Prostate gland (tissue), 2 donors: Measurements from ENCODE around the gene AK4. TPM values are rescaled to one million over a fixed set of nuclear protein-coding genes. Genes with fewer than 3 reads are reported as not detected.

Experiments used
- DNase-seq: peaks from one replicate; pipeline ENCODE4 v3.0.0-alpha.2; 2019; ENCODE audit warnings: low spot score
- H3K27ac ChIP-seq, 2 donors: fragments of 200-600 bp; sonication (generic); 2 replicates each; pipeline ENCODE4 v1.5.1; 2017 to 2019
- H3K27me3 ChIP-seq: fragments of 200-600 bp; sonication (generic); replicated peaks from 2 replicates; pipeline ENCODE4 v1.5.1; 2019; ENCODE audit not compliant: insufficient read depth
- H3K36me3 ChIP-seq, 2 donors: fragments of 200-600 bp; sonication (generic); 1 replicate in 1 of 2; 2 replicates in 1 of 2; pipeline versions ENCODE4 v1.5.1 to v1.8.1; 2017 to 2019
- H3K4me1 ChIP-seq: fragments of 200-600 bp; sonication (generic); replicated peaks from 2 replicates; pipeline ENCODE4 v1.5.1; 2019
- H3K4me3 ChIP-seq, 2 donors: fragments of 200-600 bp; sonication (generic); 2 replicates each; pipeline ENCODE4 v1.5.1; 2017 to 2019
- H3K9me3 ChIP-seq: fragments of 200-600 bp; sonication (generic); 2 replicates; pipeline ENCODE4 v1.5.1; 2017
- CTCF ChIP-seq, 4 experiments: fragments of 200-600 bp in 2 of 4; fragments of 450-650 bp in 2 of 4; sonication (generic) in 2 of 4; IDR thresholded peaks; 1 replicate in 3 of 4; 2 replicates in 1 of 4; pipeline ENCODE4 v1.5.1; 2016 to 2019; ENCODE audit warnings: antibody characterized with exemption in 4 of 4, mild to moderate bottlenecking in 2 of 4, moderate library complexity in 2 of 4
- POLR2A ChIP-seq: fragments of 450-650 bp; IDR thresholded peaks from one replicate; pipeline ENCODE4 v1.6.1; 2016; ENCODE audit warnings: antibody characterized with exemption, mild to moderate bottlenecking
- POLR2AphosphoS5 ChIP-seq: sonication (generic); formaldehyde crosslinking; IDR thresholded peaks from one replicate; pipeline ENCODE4 v1.6.1; 2017; ENCODE audit warnings: antibody characterized with exemption
- whole genome bisulfite sequencing: methylation state at CpG from one replicate; pipeline ENCODE4 v1.1.5; 2018; 5-methylcytosine and 5-hydroxymethylcytosine counted together
- intact Hi-C: fragments of 100-400 bp; cut with DNase I; formaldehyde crosslinking; loops from one replicate; pipeline ENCODE4 v1.14.2; 2022
- total RNA-seq, 2 donors: library from RNA; depleted of rRNA; stranded (reverse); fragments of >200 nt; gene quantifications; one replicate each; pipeline ENCODE4 v1.1.0, GENCODE V29; 2016

The AK4 gene
- total RNA-seq, 2 donors from 2014 or later: 46.5 to 63.1 TPM

- Histone ChIP-seq H3K4me3 (no peak overlapping the region), H3K36me3 (no peaks in the 10 kb centered on the region), H3K27me3 (no peaks in the 10 kb centered on the region), H3K9me3 (no peaks in the 10 kb centered on the region), H3K27ac (no peak overlapping the region), H3K4me1 (no peaks in the 10 kb centered on the region)
- intact Hi-C loops: no loop called here
- TF ChIP-seq CTCF (IDR thresholded peaks at IDR 0.05) (no peak), POLR2A (no peak), POLR2AphosphoS5 (no peak)
- no peak for DNase-seq
- WGBS: 70% methylated on average over 1 of the region's 1 CpG
These were observed 119.7 kb downstream of the AK4 start for GRCh38 chr1:65267683-65268082.

DNA sequence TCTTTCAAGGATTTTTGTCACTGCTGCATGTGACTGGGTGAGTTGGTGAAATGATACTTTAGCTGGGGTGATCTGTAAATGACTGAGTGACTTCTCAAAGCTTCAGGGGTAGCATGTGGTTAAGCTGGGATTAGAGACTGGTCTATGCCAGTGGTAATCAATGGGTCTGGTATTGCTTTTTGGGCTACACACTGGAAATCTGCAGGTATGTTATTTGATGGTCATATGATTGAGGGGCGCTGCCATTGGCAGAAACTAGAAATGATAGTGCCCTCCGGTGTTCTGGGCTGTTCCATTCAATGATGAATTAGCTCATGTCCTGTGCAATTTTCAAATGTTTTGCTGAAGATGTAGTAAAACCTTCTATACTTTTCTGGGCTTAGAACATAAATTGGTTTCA lies 121.6 kb downstream of the AK4 start:
- no peak overlapping the region for H3K27ac ChIP-seq
- no peaks in the 10 kb centered on the region for H3K36me3 ChIP-seq
- no peak for DNase-seq
- no peaks in the 10 kb centered on the region for H3K27me3 ChIP-seq
- no peaks in the 10 kb centered on the region for H3K4me1 ChIP-seq
- intact Hi-C loops: no loop called here
- H3K4me3 ChIP-seq: no peak overlapping the region
- TF ChIP-seq POLR2AphosphoS5 (no peak), CTCF (IDR thresholded peaks at IDR 0.05) (no peak), POLR2A (no peak)
- no peaks in the 10 kb centered on the region for H3K9me3 ChIP-seq
- 87% methylated on average over 2 of the region's 2 CpGs for WGBS

DNA sequence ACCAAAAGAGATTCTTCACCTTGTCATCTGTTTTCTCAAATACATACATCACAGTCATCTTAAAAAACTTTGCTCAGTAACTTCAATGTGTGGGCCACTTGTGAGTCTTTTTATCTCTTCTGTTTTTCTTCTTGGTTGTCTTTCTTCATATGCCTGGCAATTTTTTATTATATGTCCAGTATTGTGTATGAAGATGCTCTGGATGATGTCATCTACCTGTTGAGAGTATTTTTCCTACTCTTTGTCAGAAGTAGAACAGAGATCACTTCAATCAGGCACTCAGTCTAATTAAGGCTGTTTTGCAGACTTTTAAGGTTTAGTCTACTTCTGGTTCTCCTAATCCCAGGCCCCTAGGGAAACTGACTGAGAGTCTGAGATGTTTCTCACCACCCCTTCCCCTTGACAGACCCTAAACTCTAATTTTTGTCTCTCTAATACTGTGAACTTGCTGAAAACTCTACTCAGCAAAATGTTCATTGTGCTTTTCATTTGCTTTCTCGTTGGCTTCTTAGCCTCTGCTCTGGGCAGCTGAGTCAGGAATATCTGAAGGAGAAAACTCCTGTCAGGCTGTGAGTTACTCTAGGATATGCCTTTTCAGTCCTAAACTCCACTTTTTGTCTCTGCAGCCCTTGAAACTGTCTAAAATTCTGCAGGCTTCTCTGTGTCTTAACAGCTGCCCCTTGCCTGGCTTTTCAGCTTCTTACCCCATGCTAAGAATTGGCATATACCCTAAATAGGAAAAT lies 128.4 kb downstream of the AK4 start:
- H3K27me3 ChIP-seq: no peaks in the 10 kb centered on the region
- WGBS: 65% methylated on average over 1 of the region's 1 CpG
- H3K4me1 ChIP-seq: no peaks in the 10 kb centered on the region
- DNase-seq: no peak
- H3K9me3 ChIP-seq: no peaks in the 10 kb centered on the region
- intact Hi-C loops: no loop called here
- H3K36me3 ChIP-seq: no peaks in the 10 kb centered on the region
- no peak overlapping the region for H3K27ac ChIP-seq
- TF ChIP-seq POLR2AphosphoS5: no peak
- TF ChIP-seq POLR2A: no peak
- TF ChIP-seq CTCF (IDR thresholded peaks at IDR 0.05): no peak
- H3K4me3 ChIP-seq: no peak overlapping the region

DNA sequence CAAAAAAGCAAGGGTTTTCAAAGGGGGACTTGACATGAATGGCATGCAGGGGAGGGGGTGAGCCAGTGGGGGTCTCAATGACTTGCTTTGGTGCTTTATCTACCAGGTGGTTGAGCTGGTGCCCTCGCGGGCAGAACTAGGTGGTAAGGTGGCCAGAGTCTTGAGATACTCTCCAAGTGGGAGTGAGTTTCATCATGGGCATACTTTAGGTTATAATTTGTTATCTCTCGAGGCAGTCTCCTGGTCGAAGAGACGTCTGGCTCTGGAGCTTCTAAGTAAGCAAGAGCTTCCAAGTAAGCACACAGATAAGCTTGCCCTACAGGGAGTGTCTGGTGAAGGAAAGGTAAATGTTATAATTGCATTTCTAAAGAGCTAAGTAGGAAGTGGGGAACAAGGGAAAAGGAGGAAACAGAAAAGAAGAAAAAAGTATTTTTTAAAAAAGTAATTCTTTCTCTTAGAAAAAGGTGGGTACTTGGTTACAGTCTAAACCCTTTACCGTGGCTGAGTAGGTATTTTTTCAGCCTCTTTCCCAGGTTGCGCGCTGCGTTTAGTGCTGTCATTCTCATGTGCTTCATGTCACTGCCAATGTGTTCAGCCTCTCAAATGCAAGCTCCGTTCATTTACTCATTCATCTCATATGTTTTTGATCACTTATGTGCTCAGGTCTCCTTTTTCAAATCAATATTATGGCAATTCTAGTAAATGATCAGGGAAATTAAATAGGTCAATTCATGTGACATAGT lies 129.8 kb downstream of the AK4 start:
- Histone ChIP-seq H3K27me3 (no peaks in the 10 kb centered on the region), H3K4me1 (no peaks in the 10 kb centered on the region), H3K36me3 (no peaks in the 10 kb centered on the region), H3K27ac (no peak overlapping the region), H3K4me3 (no peak overlapping the region), H3K9me3 (no peaks in the 10 kb centered on the region)
- WGBS: 61% methylated on average over 10 of the region's 10 CpGs
- intact Hi-C loops: no loop called here
- no peak for DNase-seq
- TF ChIP-seq CTCF (IDR thresholded peaks at IDR 0.05) (no peak), POLR2AphosphoS5 (no peak), POLR2A (no peak)
